Measurements from ENCODE around the gene LRFN4. TPM values are rescaled to one million over a fixed set of nuclear protein-coding genes. Genes with fewer than 3 reads are reported as not detected.

Gene LRFN4
- total and polyA plus RNA-seq, 4 donors, result 4.6 to 34.4 (median 15.3) TPM

- no peaks in the 10 kb centered on the region for H3K4me1 ChIP-seq (ENCODE audit: control insufficient read depth in 5 of 5, insufficient read depth in 5 of 5, low read length in 5 of 5)
- WGBS, 2 donors, result 84 to 88% methylated on average over 5 of the region's 5 CpGs
- H3K9ac ChIP-seq (ENCODE audit: insufficient read depth in 1 of 2, low read length in 2 of 2), result no peak overlapping the region
- H3K36me3 ChIP-seq (ENCODE audit: control insufficient read depth in 4 of 4, insufficient read depth in 4 of 4, low read length in 4 of 4), result peaks cover 0 to 6% (median 2%) of the 10 kb centered on the region in 4 donors
- H3K9me3 ChIP-seq (ENCODE audit: control insufficient read depth in 4 of 4, insufficient read depth in 3 of 4, low read length in 3 of 4), result peaks cover 0 to 3% (median 0%) of the 10 kb centered on the region in 4 donors
- ATAC-seq (ENCODE audit: insufficient read depth, low FRiP score), result no peak
- no peak for TF ChIP-seq CTCF (IDR thresholded peaks at IDR 0.05; ENCODE audit: control extremely low read depth, extremely low read depth)
- no peak overlapping the region for H3K27ac ChIP-seq (ENCODE audit: low read depth in 1 of 2, low read length in 1 of 2)
- H3K4me3 ChIP-seq, result no peak overlapping the region
- DNase-seq, result no peak
- H3K27me3 ChIP-seq (ENCODE audit: control insufficient read depth in 3 of 3, insufficient read depth in 3 of 3, low read length in 2 of 3), result no peaks in the 10 kb centered on the region
Measured at GRCh38 chr11:66834943-66835342, 21.9 kb upstream of the LRFN4 start.

DNA sequence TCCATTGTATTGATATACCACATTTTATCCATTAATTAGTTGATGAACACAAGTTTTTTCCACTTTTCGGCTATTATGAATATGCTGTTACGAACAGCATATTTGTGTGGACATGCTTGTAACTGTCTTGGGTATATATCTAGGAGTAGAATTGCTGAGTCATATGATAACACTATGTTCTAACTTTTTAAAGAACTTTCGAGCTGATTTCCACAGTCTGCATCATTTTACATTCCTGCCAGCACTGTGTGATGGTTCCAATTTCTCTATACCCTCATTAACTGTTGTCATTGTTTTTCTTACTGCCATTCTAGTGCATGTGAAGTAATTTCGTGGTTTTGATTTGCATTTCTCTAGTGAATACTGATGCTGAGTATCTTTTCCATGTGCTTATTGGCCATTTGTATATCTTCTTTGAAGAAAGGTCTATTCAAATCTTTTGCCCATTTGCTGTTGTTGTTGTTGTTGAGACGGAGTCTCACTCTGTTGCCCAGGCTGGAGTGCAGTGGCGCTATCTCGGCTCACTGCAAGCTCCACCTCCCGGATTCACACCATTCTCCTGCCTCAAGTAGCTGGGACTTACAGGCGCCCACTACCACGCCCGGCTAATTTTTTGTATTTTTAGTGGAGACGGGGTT, 21.0 kb upstream of the LRFN4 start:
- DNase-seq, result no peak
- H3K4me3 ChIP-seq, result no peak overlapping the region
- ATAC-seq (ENCODE audit: insufficient read depth, low FRiP score), result no peak
- peaks cover 0 to 7% (median 3%) of the 10 kb centered on the region in 4 donors for H3K36me3 ChIP-seq (ENCODE audit: control insufficient read depth in 4 of 4, insufficient read depth in 4 of 4, low read length in 4 of 4)
- H3K4me1 ChIP-seq (ENCODE audit: control insufficient read depth in 5 of 5, insufficient read depth in 5 of 5, low read length in 5 of 5), result no peaks in the 10 kb centered on the region
- TF ChIP-seq CTCF (IDR thresholded peaks at IDR 0.05; ENCODE audit: control extremely low read depth, extremely low read depth), result no peak
- H3K9ac ChIP-seq (ENCODE audit: insufficient read depth in 1 of 2, low read length in 2 of 2), result no peak overlapping the region
- H3K27ac ChIP-seq (ENCODE audit: low read depth in 1 of 2, low read length in 1 of 2), result no peak overlapping the region
- WGBS, 2 donors, result 88 to 89% methylated on average over 12 of the region's 12 CpGs
- H3K9me3 ChIP-seq (ENCODE audit: control insufficient read depth in 4 of 4, insufficient read depth in 3 of 4, low read length in 3 of 4), result peaks cover 0 to 3% (median 0%) of the 10 kb centered on the region in 4 donors
- H3K27me3 ChIP-seq (ENCODE audit: control insufficient read depth in 3 of 3, insufficient read depth in 3 of 3, low read length in 2 of 3), result no peaks in the 10 kb centered on the region

DNA sequence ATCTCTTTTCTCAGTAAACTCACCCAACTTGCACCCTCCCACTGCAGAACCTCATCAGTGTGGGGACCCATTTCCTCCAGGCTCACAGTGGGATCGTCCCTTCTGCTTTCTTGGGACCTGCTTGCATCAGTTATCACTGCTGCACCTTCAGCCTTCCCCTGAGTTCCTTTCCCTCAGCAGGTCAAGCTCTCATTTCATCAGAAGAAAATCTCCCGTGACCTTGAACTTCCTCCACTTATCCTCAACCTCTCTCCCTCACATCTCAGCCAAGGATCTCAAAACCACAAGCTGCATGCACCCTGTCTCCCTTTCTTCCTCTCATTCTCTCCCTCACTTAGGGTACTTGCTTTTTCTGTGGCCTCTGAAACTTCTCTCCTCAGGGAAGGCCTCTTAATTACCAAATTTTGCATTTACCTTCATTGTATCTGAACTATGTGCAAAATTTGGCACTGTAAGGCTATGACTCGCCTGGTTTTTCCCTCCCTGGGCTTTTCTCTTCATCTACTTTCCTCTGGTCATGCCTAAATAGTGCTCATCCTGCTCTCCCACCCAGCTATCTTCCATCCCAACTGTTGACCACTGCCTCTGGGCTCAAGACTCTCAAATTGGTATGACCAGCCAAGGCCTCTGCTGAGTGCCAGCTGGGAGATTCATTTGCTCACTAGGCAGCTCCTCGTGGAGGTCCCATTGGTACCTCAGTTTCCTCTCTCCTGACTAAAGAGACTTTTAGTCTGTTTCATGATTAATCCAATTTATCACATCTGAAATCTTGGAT, 16.4 kb upstream of the LRFN4 start:
- TF ChIP-seq CTCF (IDR thresholded peaks at IDR 0.05; ENCODE audit: control extremely low read depth, extremely low read depth), result no peak
- WGBS, 2 donors, result 72 to 83% methylated on average over 4 of the region's 4 CpGs
- Histone ChIP-seq H3K9me3 (ENCODE audit: control insufficient read depth in 4 of 4, insufficient read depth in 3 of 4, low read length in 3 of 4) (no peaks in the 10 kb centered on the region), H3K27ac (ENCODE audit: low read depth in 1 of 2, low read length in 1 of 2) (no peak overlapping the region), H3K4me1 (ENCODE audit: control insufficient read depth in 5 of 5, insufficient read depth in 5 of 5, low read length in 5 of 5) (peaks cover 0 to 21% (median 6%) of the 10 kb centered on the region in 5 donors), H3K27me3 (ENCODE audit: control insufficient read depth in 3 of 3, insufficient read depth in 3 of 3, low read length in 2 of 3) (no peaks in the 10 kb centered on the region), H3K36me3 (ENCODE audit: control insufficient read depth in 4 of 4, insufficient read depth in 4 of 4, low read length in 4 of 4) (peaks cover 0 to 14% (median 12%) of the 10 kb centered on the region in 4 donors), H3K4me3 (no peak overlapping the region), H3K9ac (ENCODE audit: insufficient read depth in 1 of 2, low read length in 2 of 2) (no peak overlapping the region)
- no peak for ATAC-seq (ENCODE audit: insufficient read depth, low FRiP score)
- no peak for DNase-seq

All from lung (tissue), 12 donors.